Measurements from ENCODE around the gene ABHD16B. TPM values are rescaled to one million over a fixed set of nuclear protein-coding genes. Genes with fewer than 3 reads are reported as not detected.

ABHD16B gene
- total and polyA plus RNA-seq, 2 of the 13 experiments (the other 11 are each of a cell fraction or from before 2014, with no cell fraction given): not detected

- TF ChIP-seq PHF8 (CRISPR knock-in tag; IDR thresholded peaks at IDR 0.05): no peak
- TF ChIP-seq CCDC6 (CRISPR knock-in tag; IDR thresholded peaks at IDR 0.05): no peak
- no peak for TF ChIP-seq MLX (CRISPR knock-in tag; IDR thresholded peaks at IDR 0.05)
- TF ChIP-seq NONO (IDR thresholded peaks at IDR 0.05): no peak
- no peak for TF ChIP-seq NONO (CRISPR knock-in tag; conservative IDR thresholded peaks at IDR 0.05)
- no peak for TF ChIP-seq WIZ (CRISPR knock-in tag; IDR thresholded peaks at IDR 0.05)
- TF ChIP-seq ZNF609 (CRISPR knock-in tag; IDR thresholded peaks at IDR 0.05; ENCODE audit: borderline replicate concordance): no peak
- TF ChIP-seq SCMH1 (CRISPR knock-in tag; IDR thresholded peaks at IDR 0.05; ENCODE audit: borderline replicate concordance): no peak
- TF ChIP-seq PRMT3 (CRISPR knock-in tag; IDR thresholded peaks at IDR 0.05; ENCODE audit: borderline replicate concordance, low read depth): no peak
- TF ChIP-seq ISL2 (CRISPR knock-in tag; IDR thresholded peaks at IDR 0.05): 0 out of 2 replicates have a peak, but pooled peaks have one; percentile 47
- no peak for TF ChIP-seq ZNF704 (CRISPR knock-in tag; IDR thresholded peaks at IDR 0.05; ENCODE audit: borderline replicate concordance)
- TF ChIP-seq ZBTB37 (CRISPR knock-in tag; IDR thresholded peaks at IDR 0.05): no peak
- TF ChIP-seq EZH2 (conservative IDR thresholded peaks at IDR 0.05; ENCODE audit: low read depth, low read length): no peak
- TF ChIP-seq ZNF576 (CRISPR knock-in tag; IDR thresholded peaks at IDR 0.05): no peak
- TF ChIP-seq THRA (CRISPR knock-in tag; IDR thresholded peaks at IDR 0.05; ENCODE audit: borderline replicate concordance): peak; percentile 84
- peak; percentile 27 to 89; a peak in 3 of 4 replicates for TF ChIP-seq NR2F1 (CRISPR knock-in tag; IDR thresholded peaks at IDR 0.05)
- no peak for TF ChIP-seq MXD1 (CRISPR knock-in tag; IDR thresholded peaks at IDR 0.05)
- no peak for TF ChIP-seq ZNF737 (CRISPR knock-in tag; IDR thresholded peaks at IDR 0.05; ENCODE audit: borderline replicate concordance)
Observed at GRCh38 chr20:63846128-63846771, 15.0 kb upstream of the ABHD16B start (continued).

Measured in HepG2 (cell line).